ENCODE data around the gene PDCD1LG2. TPM values are rescaled to one million over a fixed set of nuclear protein-coding genes. Genes with fewer than 3 reads are reported as not detected.
"Not testable (repeated sequence)": the region's sequence is repeated elsewhere in the genome, so short reads cannot be mapped to it uniquely, and the experiment has no call there.

PDCD1LG2 gene
- 4.0 and 4.5 TPM in 2 replicates for total RNA-seq (2014; rRNA removed; shearing (Covaris generic))
- 2.6 and 4.3 TPM in 2 replicates for polyA plus RNA-seq (2015; cell fraction: cytosol; rRNA removed)
- polyA plus RNA-seq (2015; cell fraction: nucleus; rRNA removed) = 6.1 and 6.6 TPM in 2 replicates

- DNase-seq (ENCODE audit: low read depth) = peak; percentile 65
These were observed at the start of gene PDCD1LG2 for GRCh38 chr9:5510360-5510931. TSS of gene PDCD1LG2 (plus strand) at chr9:5510531. CDS start at chr9:5522547, 12,016 bp downstream.

GRCh38 chr9:5464831-5465330 lies 45.5 kb upstream of the PDCD1LG2 start:
- not testable (repeated sequence) for DNase-seq (ENCODE audit: low read depth)

- DNase-seq (ENCODE audit: low read depth) = no peak
These were observed 44.3 kb upstream of the PDCD1LG2 start for GRCh38 chr9:5466005-5466404.

GRCh38 chr9:5466766-5467165 lies 43.6 kb upstream of the PDCD1LG2 start:
- DNase-seq (ENCODE audit: low read depth) = no peak

DNA sequence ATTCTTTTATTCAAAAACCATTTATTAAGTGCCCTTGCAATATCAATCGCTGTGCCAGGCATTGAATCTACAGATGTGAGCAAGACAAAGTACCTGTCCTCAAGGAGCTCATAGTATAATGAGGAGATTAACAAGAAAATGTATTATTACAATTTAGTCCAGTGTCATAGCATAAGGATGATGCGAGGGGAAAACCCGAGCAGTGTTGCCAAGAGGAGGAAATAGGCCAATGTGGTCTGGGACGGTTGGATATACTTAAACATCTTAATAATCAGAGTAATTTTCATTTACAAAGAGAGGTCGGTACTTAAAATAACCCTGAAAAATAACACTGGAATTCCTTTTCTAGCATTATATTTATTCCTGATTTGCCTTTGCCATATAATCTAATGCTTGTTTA lies 41.5 kb upstream of the PDCD1LG2 start:
- DNase-seq (ENCODE audit: low read depth) = no peak

GRCh38 chr9:5470122-5470521 lies 40.2 kb upstream of the PDCD1LG2 start:
- no peak for DNase-seq (ENCODE audit: low read depth)

DNA sequence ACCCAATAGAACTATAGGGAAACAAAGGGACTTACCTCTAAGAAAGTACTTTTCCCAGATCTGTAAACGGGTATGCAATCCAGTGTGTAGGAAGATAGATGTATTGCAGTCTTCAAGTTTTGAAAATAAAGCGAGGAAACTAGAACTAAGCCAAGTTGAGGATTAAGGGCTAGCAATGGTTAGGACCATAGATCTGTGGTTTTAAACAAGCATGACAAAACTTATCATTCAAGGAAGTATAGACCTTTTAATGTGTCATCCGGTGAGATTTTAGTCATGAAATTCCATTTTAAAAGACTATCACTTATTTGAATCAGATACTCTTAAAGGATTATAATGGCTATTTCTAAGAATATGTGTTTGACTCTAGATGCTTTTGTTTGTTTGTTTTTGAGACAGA lies 39.5 kb upstream of the PDCD1LG2 start:
- no peak for DNase-seq (ENCODE audit: low read depth)

GRCh38 chr9:5475611-5476010 lies 34.7 kb upstream of the PDCD1LG2 start:
- not testable (repeated sequence) for DNase-seq (ENCODE audit: low read depth)

DNA sequence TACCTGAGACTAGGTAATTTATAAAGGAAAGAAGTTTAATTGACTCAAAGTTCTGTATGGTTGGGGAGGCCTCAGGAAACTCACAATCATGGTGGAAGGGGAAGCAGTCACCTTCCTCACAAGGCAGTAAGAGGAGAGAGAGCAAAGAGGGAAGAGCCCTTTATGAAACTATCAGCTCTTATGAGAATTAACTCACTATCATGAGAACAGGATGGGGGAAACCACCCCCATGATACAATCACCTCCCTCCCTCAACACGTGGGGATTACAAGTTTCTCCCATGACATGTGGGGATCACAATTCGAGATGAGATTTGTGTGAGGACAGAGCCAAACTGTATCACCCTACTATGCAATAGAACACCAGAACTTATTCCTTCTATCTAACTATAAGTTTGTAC lies 32.1 kb upstream of the PDCD1LG2 start:
- DNase-seq (ENCODE audit: low read depth) = no peak

- DNase-seq (ENCODE audit: low read depth) = no peak
These were observed 30.2 kb upstream of the PDCD1LG2 start for GRCh38 chr9:5479994-5480694.

DNA sequence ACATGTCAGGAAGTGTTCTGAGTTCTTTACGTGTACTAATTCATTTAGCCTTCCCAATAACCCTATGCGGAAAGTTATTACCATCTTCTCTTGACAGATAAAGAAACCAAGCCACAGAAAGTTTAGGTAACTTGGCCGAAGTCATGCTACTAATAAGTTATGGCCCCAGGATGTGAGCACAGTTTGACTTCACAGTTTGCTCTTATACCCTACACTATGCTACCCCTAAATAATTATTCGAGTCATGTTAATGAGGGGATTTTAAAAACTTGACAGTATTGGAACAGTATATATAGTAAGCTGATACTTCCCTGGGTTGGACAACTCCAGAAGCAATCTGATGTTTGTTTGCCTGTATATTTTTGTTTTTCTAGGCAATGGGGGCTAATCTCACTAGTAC lies 29.4 kb upstream of the PDCD1LG2 start:
- no peak for DNase-seq (ENCODE audit: low read depth)

DNA sequence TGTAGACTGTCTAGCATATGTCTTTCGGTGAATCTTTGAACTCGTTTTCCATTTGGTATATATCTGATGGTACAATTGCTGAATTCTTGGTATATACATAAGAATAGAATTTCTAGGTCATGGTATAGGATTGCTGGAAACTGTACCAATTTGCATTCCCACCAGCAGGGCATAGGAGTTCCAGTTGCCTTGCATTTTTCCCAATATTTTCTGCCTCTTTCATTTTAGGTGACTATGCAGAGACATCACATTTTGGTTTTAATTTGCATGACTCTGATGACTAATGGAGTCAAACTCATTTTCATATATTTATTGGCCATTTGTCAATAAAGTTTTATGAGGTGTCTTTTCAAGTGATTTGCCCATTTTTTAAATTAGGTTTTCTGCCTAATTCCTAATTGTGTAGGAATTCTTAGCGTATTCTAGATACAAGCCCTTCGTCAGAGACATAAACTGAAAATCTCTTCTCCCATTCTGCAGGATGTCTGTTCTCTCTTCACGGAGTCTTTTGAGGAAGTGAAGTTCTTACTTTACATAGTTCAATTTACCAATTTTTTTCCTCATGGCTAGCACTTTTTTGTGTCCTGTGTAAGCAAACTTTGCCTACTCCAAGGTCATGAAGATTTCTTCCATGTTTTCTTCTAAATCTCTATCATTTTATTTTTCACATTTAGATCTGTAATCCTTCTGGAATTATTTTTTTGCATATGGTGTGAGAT lies 28.9 kb upstream of the PDCD1LG2 start:
- DNase-seq (ENCODE audit: low read depth) = no peak

DNA sequence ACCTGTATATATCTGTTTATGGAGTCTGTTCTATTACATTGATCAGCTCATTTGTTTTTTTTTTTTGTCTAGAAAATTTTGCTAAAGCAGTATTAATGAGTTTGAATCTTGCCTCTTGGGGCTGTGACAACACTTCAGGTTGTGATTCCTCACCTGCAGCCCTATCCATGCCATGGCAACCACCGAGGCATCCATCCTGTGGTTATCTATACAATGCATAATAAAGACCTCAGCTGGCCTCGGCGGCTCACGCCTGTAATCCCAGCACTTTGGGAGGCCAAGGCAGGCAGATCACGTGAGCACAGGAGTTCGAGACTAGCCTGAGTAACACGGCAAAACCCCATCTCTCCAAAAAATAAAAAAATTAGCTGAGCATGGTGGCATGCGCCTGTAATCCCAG lies 28.1 kb upstream of the PDCD1LG2 start:
- no peak for DNase-seq (ENCODE audit: low read depth)

- no peak for DNase-seq (ENCODE audit: low read depth)
These were observed 27.0 kb upstream of the PDCD1LG2 start for GRCh38 chr9:5483306-5483705.

DNA sequence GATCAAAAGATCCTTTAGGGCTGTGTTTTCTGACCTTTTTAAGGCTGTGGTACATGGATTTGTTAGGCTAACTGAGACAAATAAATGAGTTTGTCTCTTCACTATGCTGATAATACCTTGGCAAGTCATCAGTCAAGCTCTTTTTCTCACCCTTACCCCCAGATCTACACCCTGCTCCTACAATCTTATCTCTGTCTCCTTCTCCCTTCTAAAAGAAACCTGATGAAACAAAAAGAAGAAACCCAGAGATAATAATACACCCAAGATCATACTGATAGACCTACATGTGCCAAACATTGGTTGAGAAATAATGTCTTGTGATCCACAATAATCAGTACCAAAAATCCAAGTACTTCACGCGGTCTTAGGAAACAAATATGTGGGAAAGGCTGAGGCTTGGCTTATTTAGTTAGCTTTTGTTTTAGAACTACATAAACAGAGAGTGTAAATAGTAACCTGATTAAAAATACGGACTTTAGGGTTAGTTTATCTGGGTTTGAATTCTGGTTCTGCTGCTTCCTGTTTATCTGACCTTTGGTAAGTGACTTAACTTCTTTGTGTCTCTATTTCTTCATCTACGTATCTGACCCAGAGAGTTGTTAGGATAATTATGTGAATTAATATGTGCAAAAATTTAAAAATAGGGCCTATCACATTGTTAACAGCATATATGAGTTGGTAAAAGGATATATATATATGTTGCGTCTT lies 24.8 kb upstream of the PDCD1LG2 start:
- DNase-seq (ENCODE audit: low read depth) = no peak

DNA sequence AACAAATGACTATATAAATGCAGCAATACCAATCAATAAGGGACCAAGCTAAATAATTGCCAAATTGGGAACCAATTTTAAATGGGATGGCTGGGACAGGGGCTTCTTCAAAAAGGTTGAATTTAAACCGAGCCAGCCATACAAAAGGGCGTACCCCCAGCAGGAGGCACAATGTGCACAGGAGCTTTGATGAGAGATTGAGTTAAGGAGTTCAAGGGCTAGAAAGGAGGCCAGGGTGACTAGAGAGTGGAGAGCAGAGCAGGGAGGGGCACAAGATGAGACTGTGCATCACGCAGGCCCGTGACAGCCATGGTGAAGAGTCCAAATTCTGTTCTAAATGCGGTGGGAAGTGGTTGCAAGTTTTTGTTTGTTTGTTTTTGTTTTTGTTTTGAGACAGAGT lies 23.3 kb upstream of the PDCD1LG2 start:
- no peak for DNase-seq (ENCODE audit: low read depth)

- DNase-seq (ENCODE audit: low read depth) = no peak
These were observed 21.9 kb upstream of the PDCD1LG2 start for GRCh38 chr9:5488221-5489008.

- no peak for DNase-seq (ENCODE audit: low read depth)
These were observed 20.5 kb upstream of the PDCD1LG2 start for GRCh38 chr9:5489630-5490490.

DNA sequence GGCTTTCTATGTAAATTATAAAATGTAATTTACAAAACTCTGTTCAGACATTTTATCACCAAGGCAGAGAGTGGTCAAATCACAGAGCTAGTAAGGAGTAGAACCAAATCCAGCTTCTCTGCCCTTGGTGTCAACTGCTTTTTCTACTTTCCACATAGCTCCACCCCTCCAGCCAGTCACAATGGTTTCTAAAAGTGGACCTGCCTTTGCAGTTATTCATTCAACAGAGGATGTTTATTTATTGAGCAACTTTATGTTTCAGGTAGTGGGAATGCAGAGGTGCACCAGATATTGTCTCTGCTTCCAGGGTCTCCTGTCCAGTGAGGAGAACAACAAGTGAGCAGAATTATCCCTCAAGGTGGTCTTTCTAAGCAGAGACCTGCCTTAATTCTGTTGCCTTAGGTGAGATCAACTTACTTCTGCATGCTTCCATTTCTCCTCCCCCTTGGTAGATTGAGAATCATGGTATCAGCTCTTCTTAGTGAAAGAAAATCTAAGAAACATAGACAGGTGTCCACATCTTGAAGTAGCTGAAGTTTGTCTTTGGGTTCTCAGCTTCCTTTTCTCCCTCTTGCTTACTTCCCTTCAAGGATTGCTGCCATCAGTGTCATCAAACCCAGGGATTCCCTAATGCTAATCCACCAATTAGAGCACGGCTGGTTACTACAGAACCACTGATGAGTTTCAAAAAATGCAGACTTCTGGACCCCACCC lies 17.2 kb upstream of the PDCD1LG2 start:
- DNase-seq (ENCODE audit: low read depth) = peak; percentile 29

Measured in HT1080 (cell line).